GM12878 (cell line): ENCODE data around the gene GRM3. TPM values are rescaled to one million over a fixed set of nuclear protein-coding genes. Genes with fewer than 3 reads are reported as not detected.

Source experiments
- ATAC-seq: fragments of 200-7000 bp; cut with Tn5 transposase; 3 replicates; pipeline ENCODE4 v1.9.1; 2020; ENCODE audit warnings: mild to moderate bottlenecking, moderate library complexity
- Bru-seq: library from RNA; stranded (reverse); fragments of 400-500 nt; gene quantifications from one replicate; lab custom pipeline; 2021; lab: Mats Ljungman, UMichigan
- BruChase-seq, 2 experiments: library from RNA; stranded (reverse); fragments of 400-500 nt; gene quantifications; one replicate each; lab custom pipeline; 2021; lab: Mats Ljungman, UMichigan
- BruUV-seq: library from RNA; stranded (reverse); fragments of 400-500 nt; replicated peaks from 2 replicates; lab custom pipeline; 2021; lab: Mats Ljungman, UMichigan
- CTCF ChIA-PET: fragments of 300-600 bp; sonication (Branson Sonifier 250); formaldehyde crosslinking; extraction: SDS; loops from one replicate; lab custom pipeline; 2021; ENCODE audit warnings: inconsistent platforms; lab: Yijun Ruan, JAX
- POLR2A ChIA-PET: fragments of 350-600 bp; formaldehyde crosslinking; extraction: SDS; loops from one replicate; lab custom pipeline; 2021; ENCODE audit warnings: inconsistent platforms; lab: Charles Lee
- RAD21 ChIA-PET: fragments of 300-600 bp; sonication (Branson Sonifier 250); formaldehyde crosslinking; loops from one replicate; lab custom pipeline; 2023; ENCODE audit warnings: antibody characterized with exemption; ENCODE audit not compliant: unreplicated experiment; lab: Charles Lee
- SMC1A ChIA-PET: fragments of 300-600 bp; sonication (Branson Sonifier 250); formaldehyde crosslinking; loops from one replicate; lab custom pipeline; 2023; ENCODE audit not compliant: unreplicated experiment, uncharacterized antibody; lab: Charles Lee
- DNase-seq: peaks from one replicate; pipeline ENCODE4 v3.0.0-alpha.2; 2011; ENCODE audit warnings: low read depth, low spot score
- FAIRE-seq: peaks from 3 replicates; lab custom pipeline; 2011; peaks lifted over from hg19 to GRCh38; lab: Jason Lieb, UNC
- H2AFZ ChIP-seq: 2 replicates; pipeline ENCODE4 v1.6.0; 2011; ENCODE audit warnings: low read depth, low read length, control low read depth; ENCODE audit not compliant: control insufficient read depth
- H3K27ac ChIP-seq: 2 replicates; pipeline ENCODE4 v1.5.1; 2011; ENCODE audit warnings: control low read depth; ENCODE audit not compliant: control insufficient read depth, insufficient read depth
- H3K27me3 ChIP-seq, 2 experiments: replicated peaks in 1 of 2; 2 replicates each; pipeline versions ENCODE4 v1.6.0 to v1.6.1; 2011; ENCODE audit warnings: low read length in 1 of 2; ENCODE audit not compliant: control insufficient read depth in 2 of 2, insufficient read depth in 2 of 2
- H3K36me3 ChIP-seq, 2 experiments: 2 replicates each; pipeline ENCODE4 v1.5.1; 2011; ENCODE audit warnings: low read length in 1 of 2; ENCODE audit not compliant: control insufficient read depth in 2 of 2, insufficient read depth in 2 of 2
- H3K4me1 ChIP-seq: 2 replicates; pipeline ENCODE4 v1.6.1; 2011; ENCODE audit warnings: mild to moderate bottlenecking, low read length, moderate library complexity, mixed read lengths; ENCODE audit not compliant: control insufficient read depth, insufficient read depth
- H3K4me2 ChIP-seq: 2 replicates; pipeline ENCODE4 v1.6.0; 2011; ENCODE audit warnings: control low read depth; ENCODE audit not compliant: control insufficient read depth, insufficient read depth
- H3K4me3 ChIP-seq: fragments of 200-600 bp; sonication (generic); 2 replicates; pipeline ENCODE4 v1.5.1; 2016
- H3K79me2 ChIP-seq: 2 replicates; pipeline ENCODE4 v1.6.0; 2011; ENCODE audit warnings: low read length; ENCODE audit not compliant: control insufficient read depth, insufficient read depth
- H3K9ac ChIP-seq: 2 replicates; pipeline ENCODE4 v1.8.0; 2011; ENCODE audit warnings: low read length, control low read depth, mixed read lengths; ENCODE audit not compliant: control insufficient read depth, insufficient read depth
- H3K9me3 ChIP-seq: replicated peaks from 3 replicates; pipeline ENCODE4 v1.5.1; 2011; ENCODE audit warnings: mild to moderate bottlenecking, low read length; ENCODE audit not compliant: control insufficient read depth, insufficient read depth
- H4K20me1 ChIP-seq: 2 replicates; pipeline ENCODE4 v1.6.0; 2011; ENCODE audit not compliant: control insufficient read depth, insufficient read depth
- RFX5 ChIP-seq: IDR thresholded peaks from 2 replicates; pipeline ENCODE4 v1.6.1; 2011; ENCODE audit warnings: low read depth, low read length, improper control_type of control experiment
- WGBS: methylation state at CpG from one replicate; pipeline ENCODE4 v1.1.6; 2016; ENCODE audit warnings: low lambda C conversion rate; ENCODE audit not compliant: insufficient replicate concordance, insufficient coverage; ENCODE audit errors: missing lambda C conversion rate; 5-methylcytosine and 5-hydroxymethylcytosine counted together
- in situ Hi-C: fragments of 300-500 bp; cut with MboI; formaldehyde crosslinking; loops from 9 replicates; pipeline ENCODE4 v1.14.3; 2018; ENCODE audit warnings: mixed read lengths
- intact Hi-C: fragments of 100-400 bp; cut with micrococcal nuclease; formaldehyde crosslinking; loops from one replicate; pipeline ENCODE4 v1.14.2; 2022; ENCODE audit not compliant: unreplicated experiment
- long read RNA-seq, 2 experiments: library from polyadenylated mRNA; unstranded; transcript quantifications; one replicate each; pipeline ENCODE4 v2.0.0, GENCODE V29; 2019 to 2020
- polyA minus RNA-seq, 3 experiments: library from RNA; depleted of rRNA, polyadenylated mRNA; stranded (reverse); fragments of >200 nt; gene quantifications; 2 replicates each; pipeline ENCODE4 v1.2.3, GENCODE V29; 2011
- polyA plus RNA-seq, 11 experiments: library from polyadenylated mRNA; depleted of rRNA in 4 of 11; unstranded in 6 of 11; stranded (reverse) in 5 of 11; fragments of >200 nt; fragmentation: Nextera tagmentation in 4 of 11; fragmentation: Illumina TruSeq in 1 of 11; extraction: Ambion mirVana in 4 of 11; extraction: Trizol in 1 of 11; gene quantifications; 1 replicate in 1 of 11; 2 replicates in 10 of 11; pipeline versions ENCODE4 v1.2.1 to v1.2.3, GENCODE V29; 2011 to 2016; ENCODE audit warnings: inconsistent platforms in 2 of 11, missing spikeins in 2 of 11, low read depth in 1 of 11
- total RNA-seq, 4 experiments: library from RNA; depleted of rRNA in 3 of 4; stranded (reverse); fragments of >200 nt in 3 of 4; fragmentation: Illumina TruSeq in 1 of 4; extraction: Trizol in 1 of 4; gene quantifications; 2 replicates each; pipeline versions ENCODE4 v1.2.1 to v1.2.3, GENCODE V29; 2013 to 2021

Gene GRM3
- total RNA-seq (2013; cell fraction: nucleolus; rRNA removed): 5.0 and 5.7 TPM in 2 replicates
- 0.22 and 0.28 TPM in 2 replicates for total RNA-seq (2014; rRNA removed)
- 0.13 and 0.14 TPM in 2 replicates for total RNA-seq (2014; rRNA removed; fragmentation: Illumina TruSeq; extraction: Trizol)
- 0.21 and 0.49 TPM in 2 replicates for total RNA-seq (2021)
- polyA plus RNA-seq (2011; ENCODE audit: low read depth): 0.22 TPM
- 0.03 TPM in 1 of 2 replicates, not detected in the other for polyA plus RNA-seq (2011; rRNA removed)
- 0.01 and 0.03 TPM in 2 replicates for polyA plus RNA-seq (2011; cell fraction: cytosol; rRNA removed)
- polyA plus RNA-seq (2011; cell fraction: nucleus; rRNA removed): 0.07 and 0.09 TPM in 2 replicates
- 0.24 and 0.44 TPM in 2 replicates for polyA plus RNA-seq (2012)
- 0.10 and 0.15 TPM in 2 replicates for polyA plus RNA-seq (2014; fragmentation: Illumina TruSeq; extraction: Trizol)
- polyA plus RNA-seq (2014; fragmentation: Nextera tagmentation; extraction: Ambion mirVana): under 1 TPM in 1 of 2 experiments, not detected in 1; 0.04 TPM
- 0.09 and 0.32 TPM in 2 replicates for polyA plus RNA-seq (2014; rRNA removed)
- polyA plus RNA-seq (2016; fragmentation: Nextera tagmentation; extraction: Ambion mirVana): under 1 TPM; 0.08 to 0.19 TPM
- polyA minus RNA-seq (2011; rRNA and poly(A)+ RNA removed): 0.05 and 0.07 TPM in 2 replicates
- not detected in 2 replicates for polyA minus RNA-seq (2011; cell fraction: cytosol; rRNA and poly(A)+ RNA removed)
- polyA minus RNA-seq (2011; cell fraction: nucleus; rRNA and poly(A)+ RNA removed): 0.24 and 0.29 TPM in 2 replicates
- percentile 3 among the genes with signal in this experiment for Bru-seq, nascent RNA
- percentile 1 among the genes with signal in this experiment for BruChase-seq, experiment 1, labeled RNA remaining after a 6-hour chase
- BruChase-seq, experiment 2, labeled RNA remaining after a 2-hour chase: percentile 1 among the genes with signal in this experiment
- long read RNA-seq, experiment 1: 0 reads
- long read RNA-seq, experiment 2, partial matches to known transcripts: 0 of 3 reads
- long read RNA-seq, experiment 2, other reads (novel, unspliced or antisense): 3 of 3 reads

DNA sequence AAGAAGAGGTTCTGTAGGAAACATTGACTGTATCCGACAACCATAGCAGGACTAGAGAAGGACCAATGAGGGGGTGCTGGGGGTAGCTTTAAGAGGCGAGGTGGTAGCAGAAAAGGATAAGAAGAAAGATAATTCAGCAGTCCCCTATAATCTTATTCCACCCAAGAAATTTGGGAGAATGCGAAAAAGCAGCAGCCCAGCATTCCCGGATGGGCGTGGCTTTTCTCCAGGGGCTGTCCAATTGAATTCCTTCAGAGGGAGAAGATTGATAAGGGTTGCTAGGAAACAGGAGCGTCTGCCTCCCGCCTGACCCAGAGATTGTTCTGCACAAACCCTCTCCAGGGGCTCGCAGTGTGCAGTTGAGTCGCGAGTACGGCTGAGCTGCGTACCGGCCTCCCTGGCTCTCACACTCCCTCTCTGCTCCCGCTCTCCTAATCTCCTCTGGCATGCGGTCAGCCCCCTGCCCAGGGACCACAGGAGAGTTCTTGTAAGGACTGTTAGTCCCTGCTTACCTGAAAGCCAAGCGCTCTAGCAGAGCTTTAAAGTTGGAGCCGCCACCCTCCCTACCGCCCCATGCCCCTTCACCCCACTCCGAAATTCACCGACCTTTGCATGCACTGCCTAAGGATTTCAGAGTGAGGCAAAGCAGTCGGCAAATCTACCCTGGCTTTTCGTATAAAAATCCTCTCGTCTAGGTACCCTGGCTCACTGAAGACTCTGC is at the start of gene GRM3:
Gene GRM3 (plus strand): TSS at position 349 of the 721 bp plus-strand sequence. CDS start 121,237 bp downstream, outside the sequence.
- DNase-seq (no peak), ATAC-seq (no peak)
- in situ Hi-C loops: no loop called here
- ChIA-PET CTCF (no interaction called here), RAD21 (no interaction called here), POLR2A (no interaction called here), SMC1A (no interaction called here)
- no peaks in the 10 kb centered on the region for H3K9me3 ChIP-seq
- 19% methylated on average over 23 of the region's 23 CpGs for WGBS
- BruUV-seq: no TSS peak
- H3K36me3 ChIP-seq: no peaks in the 10 kb centered on the region
- H3K4me3 ChIP-seq: no peak within 1 kb of the TSS
- no peaks in the 10 kb centered on the region for H4K20me1 ChIP-seq
- H3K4me1 ChIP-seq: no peaks in the 10 kb centered on the region
- no peak within 1 kb of the TSS for H2AFZ ChIP-seq
- no peak within 1 kb of the TSS for H3K4me2 ChIP-seq
- H3K27ac ChIP-seq: no peak within 1 kb of the TSS
- peaks cover 7 to 8% of the 10 kb centered on the region in 2 experiments for H3K27me3 ChIP-seq
- TF ChIP-seq RFX5: no peak
- TF ChIP-seq, all 136 proteins: peak for 0
- Histone ChIP-seq H3K79me2 (no peaks in the 10 kb centered on the region), H3K9ac (no peak within 1 kb of the TSS)
- no peak for FAIRE-seq
- intact Hi-C loops: no loop called here
